HG03064 (cell line): ENCODE measurements around the gene TLX3.

Source experiments
- ATAC-seq: cut with Tn5 transposase; IDR thresholded peaks from one replicate; pipeline ENCODE4 v1.9.1; 2021; ENCODE audit warnings: low read depth; ENCODE audit not compliant: unreplicated experiment

TLX3 gene

GRCh38 chr5:171300358-171300757, 8.7 kb upstream of the TLX3 start:
- ATAC-seq, result no peak

- ATAC-seq, result no peak
Measured at GRCh38 chr5:171306166-171306565, 2.9 kb upstream of the TLX3 start.

- no peak for ATAC-seq
Measured at GRCh38 chr5:171306781-171307591, 2.1 kb upstream of the TLX3 start.

GRCh38 chr5:171307789-171308452, 1.1 kb upstream of the TLX3 start:
- no peak for ATAC-seq

- ATAC-seq, result no peak
Measured at GRCh38 chr5:171309276-171310211, 496 bp downstream of the TLX3 start.

- ATAC-seq, result no peak
Measured at GRCh38 chr5:171310212-171310818, 1.3 kb downstream of the TLX3 start.

GRCh38 chr5:171310819-171311321, 1.8 kb downstream of the TLX3 start:
- ATAC-seq, result no peak

- no peak for ATAC-seq
Measured at GRCh38 chr5:171311322-171312077, 2.5 kb downstream of the TLX3 start.

- ATAC-seq, result no peak
Measured at GRCh38 chr5:171312129-171312974, 3.3 kb downstream of the TLX3 start.

GRCh38 chr5:171313481-171314206, 4.6 kb downstream of the TLX3 start:
- no peak for ATAC-seq

GRCh38 chr5:171314728-171315385, 5.8 kb downstream of the TLX3 start:
- no peak for ATAC-seq

- ATAC-seq, result no peak
Measured at GRCh38 chr5:171315386-171315891, 6.4 kb downstream of the TLX3 start.

GRCh38 chr5:171315925-171316257, 6.8 kb downstream of the TLX3 start:
- no peak for ATAC-seq

- no peak for ATAC-seq
Measured at GRCh38 chr5:171316258-171317121, 7.4 kb downstream of the TLX3 start.

GRCh38 chr5:171317230-171317629, 8.2 kb downstream of the TLX3 start:
- no peak for ATAC-seq

GRCh38 chr5:171318026-171318425, 9.0 kb downstream of the TLX3 start:
- no peak for ATAC-seq

GRCh38 chr5:171321447-171321846, 12.4 kb downstream of the TLX3 start:
- ATAC-seq, result no peak
